ENCODE data around the gene CCNO.

The CCNO gene, protein sequence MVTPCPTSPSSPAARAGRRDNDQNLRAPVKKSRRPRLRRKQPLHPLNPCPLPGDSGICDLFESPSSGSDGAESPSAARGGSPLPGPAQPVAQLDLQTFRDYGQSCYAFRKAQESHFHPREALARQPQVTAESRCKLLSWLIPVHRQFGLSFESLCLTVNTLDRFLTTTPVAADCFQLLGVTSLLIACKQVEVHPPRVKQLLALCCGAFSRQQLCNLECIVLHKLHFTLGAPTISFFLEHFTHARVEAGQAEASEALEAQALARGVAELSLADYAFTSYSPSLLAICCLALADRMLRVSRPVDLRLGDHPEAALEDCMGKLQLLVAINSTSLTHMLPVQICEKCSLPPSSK

DNA sequence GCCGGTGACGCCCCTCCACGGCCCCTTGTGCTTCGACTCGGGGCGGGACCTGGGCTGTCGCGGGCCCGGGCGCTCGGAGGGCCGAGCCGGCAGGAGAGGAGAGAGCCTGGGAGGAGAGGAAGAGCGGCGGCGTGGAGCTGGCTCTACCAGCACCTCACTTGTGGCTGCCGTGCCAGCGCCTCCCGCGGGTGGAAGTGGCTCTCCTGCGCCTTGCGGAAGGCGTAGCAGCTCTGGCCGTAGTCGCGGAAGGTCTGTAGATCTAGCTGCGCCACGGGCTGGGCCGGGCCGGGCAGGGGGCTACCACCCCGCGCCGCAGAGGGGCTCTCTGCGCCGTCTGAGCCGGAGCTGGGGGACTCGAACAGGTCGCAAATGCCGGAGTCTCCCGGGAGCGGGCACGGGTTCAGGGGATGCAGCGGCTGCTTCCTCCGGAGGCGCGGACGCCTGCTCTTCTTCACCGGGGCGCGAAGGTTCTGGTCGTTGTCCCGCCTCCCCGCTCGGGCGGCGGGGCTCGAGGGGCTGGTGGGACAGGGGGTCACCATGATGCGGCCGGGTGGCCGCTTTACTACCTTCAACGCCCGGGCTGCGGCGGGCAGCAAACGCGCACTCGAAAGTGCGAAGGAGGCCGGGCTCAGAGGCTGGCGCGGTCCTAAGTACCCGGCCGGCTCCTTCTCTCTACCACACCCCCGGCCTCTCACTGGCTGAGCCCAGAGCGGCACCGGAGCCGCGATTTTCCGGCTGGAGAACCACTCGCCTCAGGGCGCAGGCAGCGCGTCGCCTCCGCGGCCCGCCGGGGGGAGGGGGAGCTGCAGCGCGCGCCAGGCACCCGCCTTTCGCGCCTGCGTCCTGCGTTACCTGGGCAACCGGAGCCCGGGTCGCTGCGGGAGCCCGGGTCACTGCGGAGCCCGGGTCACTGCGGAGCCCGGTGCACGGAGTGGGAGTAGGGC lies at the start of gene CCNO:
TSS of gene CCNO (minus strand) at position 624 of the 944 bp plus-strand sequence. CDS start at position 539, 85 bp downstream.
- no peak for FAIRE-seq

DNA sequence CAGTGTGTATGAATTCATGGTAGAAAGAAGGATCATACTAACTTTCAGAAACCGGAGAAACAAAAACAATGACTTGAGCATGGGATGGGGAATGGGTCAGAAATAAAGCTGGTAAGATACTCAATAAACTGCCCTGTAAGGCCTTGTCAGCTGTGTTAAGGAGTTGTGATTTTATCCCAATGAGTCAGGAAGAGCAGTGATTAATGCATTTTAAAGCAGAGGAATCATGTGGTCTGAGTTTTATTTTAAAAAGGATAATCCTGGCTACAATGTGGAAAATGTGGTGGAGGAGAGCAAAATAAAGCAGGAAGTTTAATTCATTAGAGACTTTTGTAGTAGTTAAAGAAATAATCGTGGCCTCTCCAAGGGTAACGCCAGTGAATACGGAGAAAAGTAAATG lies 45.4 kb upstream of the CCNO start:
- FAIRE-seq: no peak

DNA sequence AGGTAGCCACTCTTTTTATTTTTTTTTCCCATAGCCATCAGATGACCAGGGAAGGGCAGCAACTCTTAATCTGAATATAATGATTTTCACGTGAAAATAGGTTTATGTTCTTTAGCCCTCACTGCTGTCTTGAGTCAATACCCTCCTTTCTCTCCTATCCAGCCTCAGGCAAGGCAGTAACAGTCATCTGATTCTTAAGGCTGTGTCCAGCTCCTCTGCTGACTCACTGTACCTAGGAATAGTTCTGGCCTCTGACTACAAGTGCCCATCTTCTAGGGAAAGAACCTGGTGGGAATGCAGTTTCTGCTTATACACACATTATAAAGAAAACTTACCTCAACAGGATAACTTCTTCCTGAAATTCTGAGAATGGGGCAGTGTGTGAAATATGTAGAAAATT lies 43.4 kb upstream of the CCNO start:
- no peak for FAIRE-seq

DNA sequence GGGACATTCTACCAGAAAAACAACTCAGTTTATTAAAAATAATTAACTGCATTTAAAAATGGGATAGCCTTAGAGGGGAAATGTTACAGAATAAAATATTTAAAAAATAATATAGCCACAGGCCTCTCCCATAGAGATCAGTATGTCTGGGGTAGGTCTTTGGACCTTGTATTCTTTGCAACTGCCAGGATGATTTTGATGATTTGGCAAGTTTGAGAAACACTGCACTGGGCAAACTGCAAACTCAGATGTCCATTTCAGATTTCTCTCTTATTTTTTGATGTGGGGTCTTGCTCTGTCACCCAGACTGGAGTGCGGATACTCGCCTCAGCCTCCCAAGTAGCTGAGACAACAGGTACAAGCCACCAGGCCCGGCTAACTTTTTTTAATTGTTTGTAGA lies 24.9 kb upstream of the CCNO start:
- no peak for FAIRE-seq

DNA sequence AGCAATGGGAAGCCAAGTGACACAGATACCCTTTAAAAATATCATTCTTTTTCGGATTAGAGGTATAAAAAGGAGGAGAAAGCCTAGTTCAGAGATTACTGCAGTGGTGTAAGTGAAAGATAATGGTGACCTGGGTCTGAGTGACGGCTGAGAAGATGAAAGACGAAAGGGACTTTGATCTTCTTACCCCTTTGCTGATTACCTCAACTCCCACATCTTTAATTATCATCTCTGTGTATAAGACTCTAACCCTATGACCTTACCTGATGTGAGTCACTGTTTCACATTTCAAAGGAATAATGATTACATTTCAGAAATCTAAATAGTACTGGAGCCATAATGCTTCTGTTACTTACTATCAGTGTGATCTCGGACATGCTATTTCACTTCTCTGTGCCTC lies 21.4 kb upstream of the CCNO start:
- FAIRE-seq: no peak

DNA sequence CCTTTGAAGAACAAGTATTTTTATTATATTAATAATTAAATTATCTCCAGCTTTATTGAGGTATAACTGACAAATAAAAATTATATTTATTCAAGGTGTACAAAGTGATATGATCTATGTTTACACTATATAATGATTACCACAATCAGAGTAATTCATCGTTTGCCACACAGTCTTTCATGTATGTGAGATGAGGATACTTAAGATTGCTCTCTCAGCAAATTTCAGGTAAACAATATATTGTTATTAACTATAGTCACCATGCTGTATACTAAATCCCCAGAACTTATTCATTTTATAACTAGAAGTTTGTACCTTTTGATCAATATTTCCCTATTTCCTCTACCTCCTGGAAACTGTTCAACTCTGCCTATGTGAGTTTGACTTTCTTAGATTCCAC lies 16.7 kb upstream of the CCNO start:
- no peak for FAIRE-seq

DNA sequence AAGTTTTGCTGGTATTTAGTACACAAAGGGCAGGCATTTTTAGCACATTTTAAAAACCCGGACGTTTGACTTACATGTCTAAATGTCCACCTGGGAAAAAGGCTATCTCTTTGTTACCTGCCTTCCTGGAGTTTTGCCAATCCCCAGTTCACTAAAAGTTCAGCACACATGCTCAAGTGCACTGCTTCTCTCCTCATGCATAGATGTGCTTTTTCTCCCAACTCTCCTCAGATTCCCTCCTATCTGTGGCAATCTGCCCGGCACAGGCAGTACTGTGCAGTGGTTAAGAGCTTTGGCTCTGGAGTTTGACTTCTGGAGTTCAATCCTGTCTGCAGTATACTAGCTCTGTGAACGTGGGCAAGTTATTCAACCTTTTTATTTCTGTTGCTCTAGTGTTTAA lies 8.3 kb upstream of the CCNO start:
- FAIRE-seq: no peak

DNA sequence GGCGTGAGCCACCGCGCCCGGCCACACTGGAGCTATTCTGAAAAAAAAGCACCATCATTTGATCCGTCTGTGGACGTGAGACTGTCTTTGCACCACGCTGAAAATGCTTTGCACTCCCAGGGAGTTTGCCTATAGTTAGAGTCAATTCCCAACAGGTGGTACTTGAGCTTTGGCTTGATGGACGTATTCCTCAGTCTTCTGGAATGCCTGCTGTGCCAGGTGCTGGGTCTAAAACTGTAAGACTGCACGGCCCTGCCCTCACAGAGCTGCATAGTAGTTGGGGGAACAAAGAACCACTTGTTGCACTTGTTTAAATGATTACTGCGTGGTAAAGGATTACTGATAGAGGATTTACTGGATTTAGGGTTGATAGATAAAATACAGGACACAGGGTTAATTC lies 3.4 kb upstream of the CCNO start:
- FAIRE-seq: no peak

DNA sequence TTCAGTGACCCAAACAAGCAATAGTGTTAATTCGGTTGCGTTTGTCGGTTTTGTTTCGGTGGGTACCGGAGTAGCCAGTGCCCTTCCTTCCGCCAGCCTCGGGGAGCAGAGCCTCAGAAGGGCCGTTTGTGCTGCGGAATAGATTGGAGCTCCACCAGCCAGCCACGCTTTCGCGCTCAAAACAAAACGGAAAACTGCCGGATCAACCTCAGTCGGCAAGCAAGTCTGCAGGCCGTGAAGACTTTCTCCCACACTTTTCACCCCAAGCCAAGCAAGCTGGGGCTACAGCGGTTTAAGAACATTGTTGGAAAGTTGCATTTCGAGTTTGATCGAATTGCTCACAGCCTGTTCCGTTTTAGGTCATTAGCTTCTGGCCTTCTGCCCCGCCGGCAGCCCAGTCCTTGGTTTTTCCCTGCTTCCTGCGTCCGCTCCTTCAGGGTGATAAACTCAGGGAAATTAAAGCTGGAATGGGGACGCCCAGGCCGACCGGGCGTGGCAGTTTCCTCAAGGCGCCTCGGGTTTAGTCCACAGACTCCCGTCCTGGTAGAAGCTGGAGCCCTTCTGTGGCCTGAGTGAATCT lies 803 bp upstream of the CCNO start:
- FAIRE-seq: no peak

DNA sequence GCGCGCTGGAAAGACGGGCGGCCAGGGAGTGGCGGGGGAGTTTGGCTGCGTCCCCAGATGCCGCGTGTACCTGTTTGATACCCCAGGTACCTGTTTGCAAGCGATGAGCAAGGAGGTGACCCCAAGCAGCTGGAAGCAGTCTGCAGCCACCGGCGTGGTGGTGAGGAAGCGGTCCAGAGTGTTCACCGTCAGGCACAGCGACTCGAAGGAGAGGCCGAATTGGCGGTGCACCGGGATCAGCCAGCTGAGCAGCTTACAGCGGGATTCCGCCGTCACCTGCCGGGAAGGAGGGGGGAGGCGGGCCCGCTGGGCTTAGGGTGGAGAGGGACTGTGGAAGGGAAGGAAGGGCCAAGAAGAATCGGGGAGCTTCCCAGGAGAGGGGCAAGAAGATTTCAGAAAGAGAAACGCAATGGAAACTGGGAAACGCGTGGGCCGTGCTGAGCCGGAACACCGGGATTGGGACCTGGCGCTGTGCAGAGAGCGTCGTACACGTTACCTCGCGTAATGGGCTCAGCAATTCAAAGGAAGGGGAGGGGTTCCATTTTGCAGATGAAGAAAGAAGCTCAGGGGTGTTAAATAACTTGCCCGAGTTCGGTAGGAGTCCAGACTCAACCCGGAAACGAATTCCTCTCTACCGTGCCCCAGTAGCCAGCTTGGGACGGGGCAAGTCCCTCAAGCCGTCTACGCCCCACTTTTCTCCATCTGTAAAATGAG lies 980 bp downstream of the CCNO start:
- FAIRE-seq: no peak

DNA sequence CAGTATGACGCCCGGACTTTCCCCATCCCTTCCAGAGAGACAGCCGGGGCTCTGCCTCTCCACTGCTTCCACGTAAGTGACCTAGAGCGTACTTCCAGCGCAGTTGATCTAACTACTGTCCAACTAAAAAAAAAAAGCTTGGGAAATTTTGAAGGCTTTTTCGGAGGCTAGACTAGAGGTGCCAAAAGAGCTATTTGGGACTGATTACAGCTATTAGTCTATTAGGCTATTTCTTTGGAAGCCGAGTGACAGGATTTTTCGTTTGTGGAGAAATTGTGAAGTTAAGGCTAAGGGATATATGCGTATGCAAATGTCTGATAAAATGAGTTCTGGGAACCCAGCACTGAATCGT lies 1.5 kb downstream of the CCNO start:
- FAIRE-seq: no peak

DNA sequence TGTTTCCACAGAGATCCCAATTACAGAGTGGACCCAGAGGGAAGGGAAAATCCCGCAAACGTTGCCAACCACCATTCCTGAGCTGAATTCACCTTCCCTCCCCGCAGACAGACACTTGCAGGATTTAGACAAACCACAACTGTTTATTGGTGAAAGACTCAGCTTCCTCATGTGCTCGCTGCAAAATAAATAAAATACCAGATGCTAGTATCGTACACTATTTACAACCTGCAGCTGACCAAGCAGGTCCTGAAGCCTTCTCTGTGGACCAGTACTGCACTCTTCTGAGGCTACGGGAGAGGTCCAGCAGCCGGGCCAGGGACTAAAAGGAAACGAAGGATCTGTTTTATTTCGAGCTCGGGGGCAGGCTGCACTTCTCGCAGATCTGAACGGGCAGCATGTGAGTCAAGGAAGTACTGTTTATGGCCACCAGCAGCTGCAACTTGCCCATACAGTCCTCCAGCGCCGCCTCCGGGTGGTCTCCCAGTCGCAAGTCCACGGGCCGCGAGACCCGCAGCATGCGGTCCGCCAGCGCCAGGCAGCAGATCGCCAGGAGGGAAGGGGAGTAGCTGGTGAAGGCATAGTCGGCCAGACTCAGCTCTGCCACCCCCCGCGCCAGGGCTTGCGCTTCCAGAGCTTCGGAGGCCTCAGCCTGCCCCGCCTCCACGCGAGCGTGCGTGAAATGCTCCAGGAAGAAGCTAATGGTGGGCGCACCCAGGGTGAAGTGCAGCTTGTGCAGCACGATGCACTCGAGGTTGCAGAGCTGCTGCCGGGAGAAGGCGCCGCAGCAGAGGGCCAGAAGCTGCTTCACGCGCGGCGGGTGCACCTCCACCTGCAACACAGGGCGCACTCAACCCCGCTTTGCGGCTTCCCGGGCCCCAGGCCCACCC lies 2.1 kb downstream of the CCNO start:
- no peak for FAIRE-seq

DNA sequence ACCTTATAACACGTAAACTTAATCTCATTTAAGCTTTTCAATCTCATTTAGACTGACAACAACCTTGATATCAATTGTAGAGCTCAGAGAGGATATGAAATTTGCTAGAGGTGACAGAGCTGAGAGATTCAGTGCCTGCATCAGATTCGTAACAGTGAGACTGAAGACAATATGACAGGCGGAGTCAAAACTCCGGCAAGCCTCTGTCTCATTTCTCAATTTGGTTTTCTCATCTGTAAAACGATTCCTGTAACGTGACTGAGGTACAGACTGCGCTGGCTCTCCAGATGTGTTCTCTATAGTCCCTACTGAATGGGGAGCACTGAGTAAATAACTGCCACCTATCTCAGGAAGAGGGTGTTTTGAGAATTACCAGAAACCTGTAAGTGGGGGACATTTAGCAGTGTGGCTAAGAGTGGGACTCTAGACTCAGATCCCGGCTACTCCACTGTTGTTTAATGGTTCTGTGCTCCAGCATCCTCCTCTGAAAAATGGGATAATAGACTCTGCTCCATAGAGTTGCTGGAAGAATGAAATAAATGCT lies 3.2 kb downstream of the CCNO start:
- FAIRE-seq: no peak

DNA sequence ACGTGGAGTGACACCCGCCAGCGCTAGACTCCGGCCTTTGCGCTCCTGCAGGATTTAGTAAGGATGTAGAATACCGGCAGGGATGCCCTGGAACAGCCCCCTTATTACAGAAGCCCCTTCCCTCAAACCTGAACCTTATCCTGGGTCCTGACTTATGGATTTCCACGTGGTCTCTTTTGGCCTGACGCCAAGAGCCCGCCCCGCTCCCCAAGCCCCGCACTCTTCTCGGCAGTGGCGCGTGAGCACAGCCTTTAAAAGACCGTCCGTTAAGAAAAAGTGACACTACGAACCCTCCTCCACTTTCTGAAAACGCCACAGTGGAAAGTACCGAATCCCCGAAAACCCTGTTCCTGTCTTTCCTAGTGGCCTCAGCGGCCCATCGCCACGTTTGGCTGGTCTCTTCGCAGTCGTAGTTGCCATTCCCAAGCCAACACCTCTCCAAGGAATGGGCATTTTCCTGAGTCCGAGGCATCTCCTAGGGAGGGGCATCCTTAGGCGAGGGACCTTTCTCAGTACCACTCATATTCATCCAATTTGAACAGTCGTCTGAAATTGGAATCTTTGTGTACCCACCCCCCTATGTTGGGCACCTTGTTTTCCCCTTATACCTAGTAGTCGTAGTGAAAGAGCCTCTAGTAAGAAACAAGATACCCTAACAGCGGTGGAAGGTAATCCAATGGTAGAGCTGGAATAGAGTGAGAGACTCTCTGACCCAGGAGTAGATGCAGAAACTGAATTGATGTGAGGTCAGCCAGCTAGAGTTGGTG lies 5.6 kb downstream of the CCNO start:
- no peak for FAIRE-seq

DNA sequence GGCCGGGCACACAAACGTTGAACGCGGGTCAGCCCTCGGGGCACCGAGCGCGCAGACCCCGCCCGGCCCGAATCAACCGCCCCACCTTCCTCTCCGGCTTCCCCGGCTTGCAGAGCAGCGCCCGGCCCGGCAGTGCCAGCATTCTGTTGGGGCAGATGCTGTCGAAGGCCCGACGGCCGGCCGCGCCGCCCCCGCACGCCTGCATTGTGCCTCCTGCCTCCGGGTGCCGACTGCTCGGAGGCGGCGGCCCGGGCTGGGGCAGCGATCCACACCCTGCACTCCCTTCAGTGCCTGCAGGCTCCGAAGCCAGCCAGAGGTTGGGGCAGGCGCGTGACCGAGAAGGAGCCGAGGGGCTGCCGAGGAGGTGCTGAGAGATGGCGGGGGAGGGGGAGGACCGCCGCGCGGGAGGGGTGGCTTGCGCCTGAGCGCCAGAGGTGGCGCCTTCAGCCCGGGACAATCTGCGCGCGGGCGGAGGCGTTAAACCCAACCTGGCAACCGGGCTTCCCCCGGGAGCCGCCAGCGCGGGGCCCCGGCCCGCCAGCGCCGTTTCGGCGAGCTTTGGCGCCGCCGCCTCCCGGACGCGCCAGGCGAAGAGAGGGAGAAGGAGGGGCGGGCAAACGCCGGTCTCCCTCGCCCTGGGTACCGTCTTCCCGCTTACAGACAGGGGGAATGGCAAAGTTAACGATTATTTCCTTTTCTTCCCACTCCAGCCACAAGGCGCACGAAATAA lies 6.3 kb downstream of the CCNO start, which contains the start of gene MCIDAS:
TSS of gene MCIDAS (minus strand) at position 382 of the 730 bp plus-strand sequence. CDS start at position 205, 177 bp downstream.
- no peak for FAIRE-seq

DNA sequence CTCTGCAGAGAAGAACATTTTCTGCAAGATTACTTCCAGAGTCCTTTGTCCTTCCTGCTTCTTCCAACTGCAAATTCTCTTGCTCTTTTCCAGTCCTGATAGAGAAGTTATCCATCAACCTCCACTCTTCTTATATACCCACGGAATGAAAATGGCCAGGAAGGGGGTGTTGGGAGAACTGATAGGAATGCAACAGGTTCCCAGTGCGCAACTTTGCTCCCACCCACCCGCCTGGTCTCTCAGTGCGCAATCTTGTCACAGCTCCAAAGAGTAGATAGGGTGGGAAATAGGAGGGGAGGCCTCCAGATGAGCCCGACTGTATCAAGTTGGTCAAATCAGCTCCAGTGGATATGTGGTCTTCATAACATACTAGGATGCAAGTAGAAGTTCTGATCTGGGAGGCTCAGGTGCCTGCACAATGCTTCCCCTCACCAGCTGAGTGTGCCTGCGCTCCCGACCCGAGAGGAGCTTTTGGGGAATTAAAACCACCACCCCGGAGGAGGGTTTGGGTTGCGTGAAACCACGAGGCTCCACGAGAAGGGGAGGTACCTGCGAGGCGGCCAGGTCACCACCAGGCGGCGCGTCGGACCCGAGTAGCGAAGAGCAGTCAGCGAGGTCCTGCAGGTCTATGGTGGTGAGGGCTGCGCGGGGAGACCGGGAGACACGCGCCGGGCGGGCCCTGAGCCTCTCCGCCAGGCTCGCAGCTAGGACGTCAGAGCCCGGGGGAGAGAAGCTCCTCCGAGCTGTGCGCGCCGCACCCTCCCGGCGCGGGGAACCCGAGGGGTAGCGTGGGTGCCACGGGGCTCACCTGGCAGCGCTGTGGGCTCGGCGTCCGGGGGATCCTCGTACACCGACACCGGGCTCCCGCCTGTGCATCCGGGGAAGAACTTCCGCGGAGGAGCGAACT lies 7.1 kb downstream of the CCNO start:
- FAIRE-seq: no peak

DNA sequence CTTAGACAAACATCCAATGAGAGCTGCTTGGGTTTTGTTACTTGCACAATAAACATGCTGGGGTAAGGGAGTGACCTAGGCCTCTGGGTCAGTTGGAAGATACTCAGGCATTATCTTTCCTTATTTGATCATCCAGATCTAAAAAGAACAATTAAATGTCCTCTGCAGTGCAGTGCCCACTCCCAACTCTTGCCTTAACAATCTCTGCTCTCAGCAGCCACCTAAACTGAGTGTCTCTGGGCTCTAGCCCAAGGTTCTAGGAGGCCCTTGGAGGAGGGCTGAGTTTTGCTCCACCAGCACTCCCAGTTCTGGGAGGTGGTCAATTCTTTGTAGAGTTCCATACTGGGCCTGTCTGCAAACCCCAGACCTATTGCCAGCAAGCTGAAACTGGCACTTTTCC lies 8.1 kb downstream of the CCNO start:
- FAIRE-seq: no peak

DNA sequence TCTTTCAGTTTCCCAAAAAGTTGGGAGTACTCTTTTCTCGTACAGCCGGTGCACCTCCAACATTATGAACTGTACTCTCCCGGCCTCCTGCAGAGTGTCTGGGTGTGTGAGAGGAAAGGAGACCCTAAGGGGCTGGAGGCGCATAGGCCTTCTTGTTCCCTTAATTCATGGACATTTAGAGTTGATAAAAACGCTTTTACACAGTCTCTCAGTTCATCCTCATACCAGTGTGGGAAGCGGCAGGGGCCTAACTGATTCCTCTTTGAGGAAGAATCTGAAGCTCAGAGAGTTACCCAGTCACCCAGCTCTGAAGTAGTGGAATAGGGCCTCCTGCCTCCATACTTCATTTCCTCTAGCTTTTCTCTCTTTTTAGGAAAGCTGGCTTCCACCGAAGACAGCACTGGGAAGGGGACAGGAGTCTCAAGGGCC lies 9.6 kb downstream of the CCNO start:
- FAIRE-seq: no peak
